Right lobe of liver (tissue), 4 donors: Measurements from ENCODE around the gene CCDC88B.

Source experiments
- CTCF ChIP-seq, 4 donors: fragments of 200-600 bp in 3 of 4; fragments of 450-650 bp in 1 of 4; IDR thresholded peaks; one replicate each; pipeline versions ENCODE4 v1.5.1 to v1.8.0; 2016 to 2022; ENCODE audit warnings: antibody characterized with exemption in 4 of 4, mild to moderate bottlenecking in 2 of 4
- POLR2A ChIP-seq: fragments of 450-650 bp; IDR thresholded peaks from one replicate; pipeline ENCODE4 v1.6.1; 2017; ENCODE audit warnings: antibody characterized with exemption, mild to moderate bottlenecking
- donor health status: DM: no; HTN: no; CAD: no.
- donor health status: DM: no; HTN: no; CAD: no.
- donor health status: DM: no; HTN: yes; CAD: no.

GRCh38 chr11:64304032-64304315 lies 36.0 kb upstream of the CCDC88B start:
- TF ChIP-seq POLR2A (no peak), CTCF (IDR thresholded peaks at IDR 0.05) (no peak)
